Activated CD4-positive, alpha-beta T cell treated with anti-CD3 and anti-CD28 coated beads, Interleukin-2, Interleukin-4, amounts not matched to agents 100 ng/mL and 50 ng/mL, durations not matched to agents 16 hours and 8 hours (primary cell): Measurements from ENCODE around the gene SPDEF.

Source experiments
- DNase-seq: peaks from one replicate; pipeline ENCODE4 v3.0.0-alpha.2; 2020; ENCODE audit warnings: low spot score

The SPDEF gene

GRCh38 chr6:34563513-34563870, 7.4 kb upstream of the SPDEF start:
- DNase-seq: no peak

- no peak for DNase-seq
Measured at GRCh38 chr6:34562861-34563512, 6.9 kb upstream of the SPDEF start.

- no peak for DNase-seq
Measured at GRCh38 chr6:34562350-34562749, 6.2 kb upstream of the SPDEF start.

- no peak for DNase-seq
Measured at GRCh38 chr6:34561227-34561530, 5.0 kb upstream of the SPDEF start.

- DNase-seq: no peak
Measured at GRCh38 chr6:34560366-34561226, 4.5 kb upstream of the SPDEF start.

GRCh38 chr6:34559651-34560365, 3.7 kb upstream of the SPDEF start:
- no peak for DNase-seq

GRCh38 chr6:34558172-34558714, 2.1 kb upstream of the SPDEF start:
- no peak for DNase-seq

GRCh38 chr6:34557228-34557627, 1.1 kb upstream of the SPDEF start:
- no peak for DNase-seq

- DNase-seq: no peak
Measured at GRCh38 chr6:34556493-34556892, 364 bp upstream of the SPDEF start.

GRCh38 chr6:34555328-34555727, 801 bp downstream of the SPDEF start:
- no peak for DNase-seq

- DNase-seq: no peak
Measured at GRCh38 chr6:34555007-34555322, 1.2 kb downstream of the SPDEF start.

- no peak for DNase-seq
Measured at GRCh38 chr6:34554291-34555006, 1.7 kb downstream of the SPDEF start.

- no peak for DNase-seq
Measured at GRCh38 chr6:34553750-34554149, 2.4 kb downstream of the SPDEF start.

GRCh38 chr6:34553146-34553545, 3.0 kb downstream of the SPDEF start:
- DNase-seq: no peak

GRCh38 chr6:34552620-34553019, 3.5 kb downstream of the SPDEF start:
- DNase-seq: no peak

GRCh38 chr6:34551720-34552119, 4.4 kb downstream of the SPDEF start:
- DNase-seq: no peak

- DNase-seq: no peak
Measured at GRCh38 chr6:34549804-34550202, 6.3 kb downstream of the SPDEF start.

- no peak for DNase-seq
Measured at GRCh38 chr6:34549026-34549803, 6.9 kb downstream of the SPDEF start.

GRCh38 chr6:34547701-34548644, 8.2 kb downstream of the SPDEF start:
- DNase-seq: no peak

- no peak for DNase-seq
Measured at GRCh38 chr6:34546551-34547321, 9.4 kb downstream of the SPDEF start.
